NCI-H748 (cell line): ENCODE measurements around the gene MED12L.

Experiments used
- DNase-seq: peaks from one replicate; lab custom pipeline; 2025; ENCODE audit not compliant: unreplicated experiment; lab: John Stamatoyannopoulos, UW

MED12L gene

GRCh38 chr3:151133175-151133574 lies 47.7 kb downstream of the MED12L start:
- DNase-seq, result no peak

GRCh38 chr3:151133917-151134450 lies 48.5 kb downstream of the MED12L start:
- DNase-seq, result no peak

DNA sequence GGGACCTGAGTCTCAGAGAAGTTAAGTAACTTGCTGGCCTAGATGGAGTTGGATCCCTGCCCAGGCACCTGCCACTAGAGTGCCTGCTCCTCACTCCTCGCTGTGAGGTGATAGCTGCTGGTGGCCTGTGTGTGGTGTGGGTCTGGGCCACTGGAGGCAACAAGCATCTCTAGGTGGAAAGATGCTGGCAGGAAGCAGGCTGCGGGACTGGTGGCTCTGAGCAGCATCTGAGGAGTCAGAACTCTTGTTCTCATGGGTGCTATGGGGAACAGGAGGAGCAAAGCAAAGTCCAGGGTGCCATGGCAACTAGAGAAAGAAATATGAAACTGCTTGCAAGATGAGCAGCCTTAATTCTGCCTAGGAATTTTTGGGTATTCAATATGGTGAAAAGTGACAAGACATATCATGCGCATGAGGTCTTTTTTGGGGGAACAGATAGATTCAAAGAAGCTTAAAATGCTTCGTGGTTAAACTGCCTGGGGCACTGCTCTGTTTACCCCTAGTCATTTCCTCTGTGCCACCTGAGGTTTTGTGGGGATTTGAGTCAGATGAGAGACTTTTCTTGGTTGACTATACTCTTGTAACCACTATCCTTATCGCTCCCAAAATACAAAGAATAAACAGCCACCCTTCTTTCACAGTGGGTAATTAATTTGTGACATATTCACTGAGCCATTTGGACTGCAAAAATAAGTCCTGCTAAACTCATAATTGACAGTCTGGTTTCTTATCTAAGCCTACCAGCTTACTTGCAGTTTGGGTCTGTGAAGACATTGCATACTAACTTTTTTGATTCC lies 50.3 kb downstream of the MED12L start:
- peak; percentile 11 for DNase-seq

DNA sequence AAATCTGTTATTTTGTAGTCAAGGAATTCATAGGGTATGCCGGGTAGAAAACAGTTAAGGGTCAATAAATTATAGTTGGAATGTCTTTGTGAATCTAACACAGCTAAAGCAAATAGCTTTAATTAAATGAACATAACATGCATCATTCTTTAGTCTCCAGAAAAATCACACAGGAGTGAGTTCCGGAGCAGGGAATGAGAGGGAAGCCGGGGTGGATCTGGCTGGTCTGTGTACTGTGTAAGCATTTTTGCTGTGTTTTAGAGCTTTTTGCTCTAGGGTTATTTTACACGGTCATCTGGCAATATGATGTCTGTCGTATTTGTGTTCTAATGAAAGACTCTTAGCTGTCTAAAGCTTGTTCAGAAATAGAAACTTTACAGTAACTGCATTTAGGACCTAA lies 57.5 kb downstream of the MED12L start:
- DNase-seq, result no peak

DNA sequence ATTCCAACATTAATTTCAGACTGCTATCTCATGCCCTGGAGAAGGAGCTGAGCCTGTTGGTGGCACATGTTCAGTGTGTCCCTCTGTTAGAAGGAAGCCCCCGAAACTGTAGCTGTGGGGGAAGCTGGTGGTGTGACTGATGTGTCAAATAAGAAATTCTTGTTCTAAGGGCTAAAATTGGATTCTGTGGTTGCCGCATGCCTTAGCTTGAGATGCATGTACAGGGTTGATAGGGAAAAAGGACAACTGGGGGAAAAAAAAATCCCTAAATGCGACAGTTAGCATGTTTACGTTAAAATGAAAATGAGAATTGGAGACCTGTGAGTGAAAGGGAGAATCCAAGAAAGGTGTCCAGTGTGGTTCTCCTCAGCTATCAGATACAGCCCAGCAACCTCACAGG lies 58.6 kb downstream of the MED12L start:
- DNase-seq, result no peak

GRCh38 chr3:151144760-151145159 lies 59.3 kb downstream of the MED12L start:
- DNase-seq, result no peak

DNA sequence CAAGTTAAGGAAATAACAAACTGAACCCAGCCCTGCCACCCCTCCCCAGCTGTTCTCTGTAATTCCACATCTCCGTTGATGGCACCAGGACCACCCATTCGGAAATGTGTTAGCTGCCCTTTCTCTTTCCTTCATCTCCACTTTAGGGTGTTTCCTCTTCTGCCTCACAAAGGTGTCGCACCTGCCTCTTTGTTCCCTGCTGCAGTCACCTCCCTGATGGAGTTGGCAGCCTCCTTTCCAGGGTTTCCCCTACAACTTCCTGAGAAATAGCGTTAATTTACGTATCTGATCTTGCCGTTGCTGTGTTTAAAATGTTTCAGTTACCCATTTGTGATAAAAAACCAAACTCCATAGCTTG lies 60.2 kb downstream of the MED12L start:
- peak; percentile 55 for DNase-seq

- peak; percentile 75 for DNase-seq
Measured at GRCh38 chr3:151146071-151146730, 60.7 kb downstream of the MED12L start.

GRCh38 chr3:151146731-151147091 lies 61.2 kb downstream of the MED12L start:
- DNase-seq, result no peak

GRCh38 chr3:151147299-151147698 lies 61.8 kb downstream of the MED12L start:
- no peak for DNase-seq

GRCh38 chr3:151152455-151153079 lies 67.1 kb downstream of the MED12L start:
- no peak for DNase-seq

DNA sequence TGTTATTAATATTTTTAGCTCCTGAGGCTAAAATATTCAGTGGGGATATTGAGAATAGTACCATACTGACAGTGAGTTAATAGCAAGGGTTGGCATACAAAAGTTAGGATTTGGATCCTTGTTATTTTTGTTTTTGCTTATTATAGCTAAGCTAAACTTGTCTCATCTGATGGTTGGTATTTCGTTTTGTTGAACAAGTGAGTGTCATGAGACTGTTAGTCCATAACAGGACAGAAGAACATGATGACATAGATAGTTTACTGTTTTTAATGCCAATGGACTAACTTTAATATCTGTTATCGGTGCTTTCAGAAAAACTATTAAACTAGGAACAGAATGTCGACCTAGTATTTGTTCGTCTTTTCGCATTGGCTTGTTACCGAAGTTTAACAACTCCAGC lies 69.1 kb downstream of the MED12L start:
- DNase-seq, result no peak

DNA sequence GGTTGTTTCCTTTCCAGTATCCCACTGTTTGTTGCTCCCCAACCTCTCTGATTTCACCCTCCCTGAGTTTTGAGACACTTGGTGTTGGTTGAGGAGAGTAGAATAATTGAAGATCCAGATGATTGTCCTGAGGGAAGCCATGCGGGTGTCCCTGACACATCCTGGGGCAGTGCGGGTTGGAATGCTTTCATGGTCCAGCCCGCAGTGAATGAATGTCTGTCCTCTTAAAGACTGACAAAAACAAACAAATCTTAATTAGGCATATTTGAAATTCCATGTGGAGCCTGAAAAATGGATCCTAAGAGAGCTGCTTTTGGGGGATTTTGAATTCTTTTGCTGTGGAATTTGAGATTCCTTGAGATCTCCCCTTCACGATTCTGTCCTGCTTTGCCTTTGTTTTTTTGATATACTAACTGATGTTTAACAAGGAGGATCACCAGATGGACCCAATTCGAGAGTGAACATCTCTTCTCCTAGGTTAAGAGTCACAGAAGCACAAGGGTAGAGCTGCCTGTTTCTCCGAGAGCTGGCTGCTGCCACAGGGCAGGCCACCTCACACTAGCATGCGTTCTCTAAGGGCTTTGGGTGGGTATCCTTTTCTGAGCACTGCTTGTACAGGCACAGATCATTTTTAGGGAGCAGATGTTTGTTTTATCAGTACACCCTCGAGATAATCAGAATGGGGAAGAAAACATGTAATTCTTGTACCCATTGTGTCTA lies 70.1 kb downstream of the MED12L start:
- no peak for DNase-seq

- DNase-seq, result peak; percentile 68
Measured at GRCh38 chr3:151156618-151157216, 71.3 kb downstream of the MED12L start.

- no peak for DNase-seq
Measured at GRCh38 chr3:151159806-151160205, 74.3 kb downstream of the MED12L start.

- DNase-seq, result no peak
Measured at GRCh38 chr3:151165226-151165625, 79.8 kb downstream of the MED12L start.

DNA sequence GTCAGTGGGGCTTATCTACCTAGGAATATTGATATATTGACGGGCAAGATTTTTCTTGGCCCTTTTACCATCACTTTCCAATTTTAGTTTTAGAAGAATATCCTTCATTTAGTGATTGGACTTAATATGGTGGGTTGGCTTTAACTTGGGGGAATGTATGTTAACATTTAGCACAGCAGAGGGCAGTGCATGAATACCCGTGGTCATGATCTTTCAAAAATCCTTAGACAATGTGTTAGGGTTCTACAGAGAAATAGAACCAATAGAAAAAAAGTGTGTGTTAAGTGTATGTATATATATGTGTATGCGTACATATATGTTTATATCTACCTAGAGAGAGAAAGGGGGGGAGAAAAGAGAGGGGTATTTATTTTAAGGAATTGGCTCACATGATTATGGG lies 80.7 kb downstream of the MED12L start:
- DNase-seq, result no peak

GRCh38 chr3:151168269-151169094 lies 83.0 kb downstream of the MED12L start:
- peak; percentile 67 for DNase-seq

DNA sequence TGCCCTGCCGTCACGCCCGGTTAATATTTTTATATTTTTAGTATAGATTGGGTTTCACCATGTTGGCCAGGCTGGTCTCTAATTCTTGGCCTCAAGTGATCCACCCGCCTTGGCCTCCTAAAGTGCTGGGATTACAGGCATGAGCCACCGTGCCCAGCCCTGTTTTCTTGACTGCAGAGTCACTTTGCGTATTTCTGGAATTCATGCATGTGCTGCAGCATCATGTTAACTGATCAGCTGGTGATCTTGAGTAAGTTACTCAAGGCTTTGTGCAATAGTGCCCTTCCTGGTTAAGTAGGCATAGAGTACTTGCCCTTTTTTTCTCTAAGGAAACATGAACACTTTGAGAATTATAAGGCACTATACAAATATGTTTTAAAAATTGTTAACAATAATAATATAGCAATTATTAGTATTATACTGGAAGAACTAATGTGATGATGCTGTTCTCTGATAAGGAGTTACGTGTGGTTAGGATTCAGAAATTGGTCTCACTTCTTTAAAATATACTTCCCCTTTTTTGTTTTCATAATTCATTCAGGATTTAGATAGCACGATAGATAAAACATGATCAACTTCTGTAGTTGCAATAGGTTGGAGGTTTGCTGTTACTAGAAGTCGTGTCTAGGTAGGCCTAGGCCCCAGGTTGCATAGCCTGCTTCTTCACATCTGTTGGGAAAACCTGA lies 83.9 kb downstream of the MED12L start:
- DNase-seq, result no peak
